Inflammatory macrophage treated with lipopolysaccharide for 4 hours (primary cell): ENCODE results near the gene GRHPR.
"Not testable (repeated sequence)": the region's sequence is repeated elsewhere in the genome, so short reads cannot be mapped to it uniquely, and the experiment has no call there.

Source experiments
- DNase-seq: peaks from one replicate; pipeline ENCODE4 v3.0.0-alpha.2; 2020

Gene GRHPR

DNA sequence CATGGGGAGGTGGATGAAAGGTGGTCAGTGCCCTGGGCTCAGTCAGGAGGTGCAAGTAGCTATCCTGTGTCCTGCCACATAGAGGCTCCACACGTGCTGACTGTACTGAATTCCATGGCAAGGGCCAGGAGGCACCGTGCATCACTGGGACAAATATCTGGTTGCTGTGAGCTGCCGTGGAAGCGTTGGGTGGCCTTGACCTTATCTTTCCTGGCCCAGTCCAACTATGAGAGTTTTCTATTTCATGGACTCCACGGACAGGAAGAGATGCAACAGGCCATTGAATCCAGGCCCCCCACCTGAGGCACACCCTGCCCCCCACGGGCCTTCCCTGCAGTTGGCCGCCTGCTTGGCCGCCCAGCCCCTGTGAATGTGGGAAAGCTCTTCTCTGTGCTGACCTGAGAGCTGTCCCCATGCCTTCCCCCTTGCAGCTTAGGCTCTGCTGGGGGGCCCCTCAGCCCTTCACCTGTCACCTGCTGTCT lies 1.7 kb downstream of the GRHPR start:
- no peak for DNase-seq

GRCh38 chr9:37424686-37425297 lies 2.3 kb downstream of the GRHPR start:
- no peak for DNase-seq

- DNase-seq, result no peak
These were observed 2.8 kb downstream of the GRHPR start for GRCh38 chr9:37425298-37425752.

DNA sequence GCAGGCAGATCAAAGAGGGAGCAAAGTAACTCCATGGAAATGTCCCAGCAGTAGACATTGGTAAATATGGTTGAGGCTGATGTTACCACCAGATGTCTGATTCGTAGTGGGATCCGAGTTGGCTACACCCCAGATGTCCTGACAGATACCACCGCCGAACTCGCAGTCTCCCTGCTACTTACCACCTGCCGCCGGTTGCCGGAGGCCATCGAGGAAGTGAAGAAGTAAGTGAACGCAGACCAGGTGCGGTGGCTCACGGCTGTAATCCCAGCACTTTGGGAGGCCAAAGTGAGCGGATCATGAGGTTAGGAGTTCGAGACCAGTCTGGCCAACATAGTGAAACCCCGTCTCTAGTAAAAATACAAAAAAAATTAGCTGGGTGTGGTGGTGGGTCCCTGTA lies 3.9 kb downstream of the GRHPR start:
- not testable (repeated sequence) for DNase-seq

DNA sequence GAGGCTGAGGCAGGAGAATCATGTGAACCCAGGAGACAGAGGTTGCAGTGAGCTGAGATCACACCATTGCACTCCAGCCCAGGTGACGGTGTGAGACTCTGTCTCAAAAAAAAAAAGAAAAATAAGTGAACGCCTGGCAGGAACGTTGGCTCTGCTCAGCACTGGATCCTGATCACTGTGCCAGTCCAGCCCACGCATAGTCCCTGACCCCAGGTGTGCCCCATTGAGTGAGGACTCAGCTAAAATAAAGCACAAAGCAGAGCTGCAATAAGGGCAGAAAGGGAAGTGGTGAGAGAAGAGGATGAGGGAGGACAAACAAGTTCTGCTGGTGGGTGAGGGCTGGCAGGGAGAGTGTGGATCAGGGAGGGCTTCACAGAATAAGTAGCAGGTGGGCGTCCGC lies 4.3 kb downstream of the GRHPR start:
- no peak for DNase-seq

- no peak for DNase-seq
These were observed 5.8 kb downstream of the GRHPR start for GRCh38 chr9:37428345-37428744.

DNA sequence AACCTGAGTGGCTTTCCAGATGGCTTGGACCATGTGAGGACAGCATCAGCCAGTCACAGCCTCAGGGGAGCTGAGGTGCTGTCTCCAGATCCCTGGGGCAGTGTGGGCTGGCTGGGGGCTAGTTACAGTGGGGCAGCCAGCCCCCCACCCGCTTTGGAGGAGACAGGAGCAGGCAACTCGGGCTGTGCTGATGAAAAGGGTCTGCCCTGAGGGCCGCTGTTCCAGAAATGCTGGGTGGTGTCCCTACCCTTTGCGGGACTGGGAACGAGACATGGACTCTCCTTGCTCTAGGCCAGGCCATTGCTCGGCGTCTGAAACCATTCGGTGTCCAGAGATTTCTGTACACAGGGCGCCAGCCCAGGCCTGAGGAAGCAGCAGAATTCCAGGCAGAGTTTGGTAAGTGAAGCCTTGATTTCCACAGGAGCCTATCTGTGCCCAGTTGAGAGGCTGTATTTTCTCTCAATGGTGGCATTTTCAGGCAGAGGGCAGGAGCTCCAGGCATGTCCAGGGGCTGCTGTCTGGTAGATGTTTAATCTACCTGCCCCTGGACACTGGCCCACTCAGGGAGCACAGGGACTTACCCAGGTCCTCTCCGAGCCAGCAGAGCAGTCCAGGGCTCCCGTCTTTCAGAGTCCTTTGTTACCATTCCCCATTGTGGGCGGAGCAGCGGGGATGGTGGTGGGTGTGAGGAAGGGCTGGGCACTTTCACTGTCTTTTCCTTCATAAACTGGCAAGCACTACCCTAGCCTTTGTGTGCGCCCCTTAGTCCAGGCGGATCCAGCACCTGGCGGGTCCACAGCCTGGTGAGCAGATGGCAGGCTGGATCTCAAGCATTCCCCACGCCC lies 7.2 kb downstream of the GRHPR start:
- no peak for DNase-seq

DNA sequence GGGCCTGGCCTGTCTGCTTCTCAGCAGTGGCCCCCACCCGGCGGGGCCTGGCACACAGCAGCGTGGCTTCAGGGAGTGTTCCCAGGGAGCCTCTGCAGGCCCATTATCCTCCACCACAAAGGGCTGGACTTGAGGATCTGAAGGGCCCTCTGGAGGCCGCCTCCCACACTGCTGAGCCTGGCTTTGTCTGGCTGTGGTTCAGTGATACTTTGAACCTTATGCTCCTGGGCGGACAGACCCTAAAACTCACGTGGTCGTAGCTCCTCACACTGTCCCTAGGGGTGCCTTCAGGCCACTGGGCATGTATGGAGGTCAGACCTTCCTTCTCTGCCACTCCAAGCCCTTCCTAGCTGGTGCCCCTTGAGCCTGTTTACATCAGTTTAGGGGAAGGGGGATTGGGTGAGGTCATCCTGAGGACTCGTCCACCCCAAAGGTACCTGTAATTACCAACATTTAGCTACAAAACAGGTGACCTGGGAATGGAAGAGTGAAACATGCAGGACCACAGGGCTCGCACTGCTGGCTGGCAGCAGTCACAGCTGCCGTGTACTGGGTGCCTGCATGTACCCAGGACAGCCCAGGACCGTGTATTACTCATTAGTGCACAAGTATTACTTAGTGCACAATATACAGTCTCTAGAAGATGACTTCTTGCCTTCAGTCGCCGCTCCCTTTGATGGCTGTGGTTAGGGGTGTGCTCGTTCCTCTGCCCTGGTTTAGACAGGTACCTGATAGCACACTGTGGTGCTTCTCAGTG lies 8.5 kb downstream of the GRHPR start:
- no peak for DNase-seq

- no peak for DNase-seq
These were observed 9.5 kb downstream of the GRHPR start for GRCh38 chr9:37432020-37432419.

DNA sequence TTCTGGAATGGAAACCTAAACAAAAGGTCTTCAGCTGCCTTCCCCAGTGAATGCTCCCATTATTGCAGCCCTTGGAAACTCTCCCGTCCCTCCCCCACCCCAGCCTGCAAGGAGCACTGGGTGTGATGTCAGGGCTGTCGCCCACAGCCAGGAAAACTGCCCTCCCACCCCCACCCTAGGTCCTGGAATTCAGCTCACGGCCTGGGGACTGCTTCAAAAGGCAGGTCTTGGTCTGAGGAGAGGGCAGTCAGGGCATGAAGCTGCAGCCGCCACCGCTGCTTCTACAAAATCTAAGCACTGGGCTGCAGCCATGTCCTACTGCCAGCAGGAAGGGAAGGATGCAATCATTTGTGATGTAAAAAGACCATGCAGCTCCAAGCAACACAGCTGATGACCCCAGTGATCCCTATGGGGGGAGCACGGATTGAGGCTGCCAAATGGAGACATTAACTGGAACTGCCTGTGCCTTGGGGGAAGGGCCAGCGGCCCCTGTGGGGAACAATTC lies 11.4 kb downstream of the GRHPR start:
- DNase-seq, result no peak

- DNase-seq, result no peak
These were observed 14.0 kb downstream of the GRHPR start for GRCh38 chr9:37436540-37436939.

GRCh38 chr9:37437010-37437409 lies 14.5 kb downstream of the GRHPR start:
- no peak for DNase-seq

- DNase-seq, result no peak
These were observed 15.1 kb downstream of the GRHPR start for GRCh38 chr9:37437621-37438020.

DNA sequence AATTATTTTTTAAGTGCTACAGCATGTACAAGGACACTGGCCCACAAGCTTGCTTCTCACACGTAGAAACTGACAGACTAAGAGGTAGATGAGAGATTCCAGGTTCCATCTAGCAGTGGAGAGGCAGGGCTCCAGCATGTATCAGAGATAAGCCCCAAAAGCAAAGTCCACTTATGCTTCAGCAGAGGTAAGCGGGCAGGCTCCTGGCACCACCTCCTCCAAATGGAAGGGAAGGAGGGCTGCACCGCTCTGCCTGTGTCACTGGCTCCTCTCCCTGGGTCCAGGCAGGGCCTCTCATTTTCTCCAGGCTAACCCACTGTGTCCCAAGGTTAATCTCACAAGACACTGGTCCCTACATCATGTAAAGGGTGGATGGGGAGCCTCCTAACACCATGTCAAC lies 15.9 kb downstream of the GRHPR start:
- DNase-seq, result no peak

DNA sequence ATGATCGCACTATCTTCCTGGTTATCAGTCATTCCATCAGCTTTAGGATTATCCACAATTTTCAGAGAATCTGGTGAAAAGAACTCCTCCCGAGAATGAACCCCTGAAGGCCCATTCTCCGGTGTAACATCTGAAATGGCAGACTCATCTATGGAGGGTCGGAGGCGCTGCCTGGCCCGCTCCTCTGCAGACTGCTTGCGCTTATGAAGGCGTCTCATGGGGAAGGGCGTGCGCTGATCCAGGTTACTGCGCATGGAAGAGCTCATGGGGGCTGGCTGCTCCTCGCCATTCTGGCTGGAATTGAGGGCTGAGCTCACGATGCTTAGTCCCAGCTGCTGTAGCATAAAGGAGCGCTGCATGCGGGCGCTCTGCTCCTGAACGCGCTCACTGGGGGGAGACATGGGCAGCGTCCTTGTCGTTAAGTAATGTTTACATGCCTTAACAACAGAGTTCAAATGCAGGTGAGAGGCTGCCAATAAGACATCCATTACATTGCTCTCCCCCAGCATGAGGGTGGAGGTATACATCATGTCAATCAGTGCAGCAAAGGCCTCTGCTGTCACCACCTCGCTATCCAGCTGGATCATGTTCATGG lies 19.4 kb downstream of the GRHPR start:
- no peak for DNase-seq

DNA sequence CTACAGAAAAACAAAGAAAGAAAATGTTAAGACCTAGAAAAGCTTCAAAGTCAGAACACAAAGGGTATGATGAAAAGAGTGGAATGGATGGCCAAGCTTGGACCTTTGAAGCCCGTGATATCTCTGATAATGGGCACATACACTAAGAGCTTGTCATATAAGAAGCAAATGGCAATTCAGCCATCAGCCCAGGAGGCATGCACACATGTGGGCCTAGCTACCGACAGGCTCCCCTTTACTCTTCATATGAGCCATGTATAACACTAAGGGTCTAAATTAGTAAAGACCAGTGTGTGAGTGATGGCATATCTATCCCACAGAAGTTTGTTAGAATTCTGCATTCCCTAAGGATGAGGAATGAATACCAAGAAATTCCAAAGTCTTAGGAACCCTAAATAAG lies 20.1 kb downstream of the GRHPR start:
- DNase-seq, result no peak

DNA sequence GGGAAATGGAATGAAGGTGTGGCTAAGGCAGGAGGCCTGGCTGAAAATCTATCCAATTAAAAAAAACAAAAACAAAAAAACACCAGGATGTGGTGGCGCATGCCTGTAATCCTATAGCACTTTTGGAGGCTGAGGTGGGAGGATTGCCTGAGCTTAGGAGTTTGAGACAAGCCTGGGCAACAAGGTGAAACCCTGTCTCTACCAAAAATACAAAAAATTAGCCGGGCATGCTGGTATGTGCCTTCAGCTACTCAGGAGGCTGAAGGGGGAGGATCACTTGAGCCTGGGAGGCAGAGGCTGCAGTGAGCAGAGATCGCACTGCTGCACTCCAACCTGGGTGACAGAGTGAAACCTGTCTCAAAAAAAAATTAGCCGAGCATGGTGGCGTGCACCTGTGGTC lies 21.1 kb downstream of the GRHPR start:
- no peak for DNase-seq

DNA sequence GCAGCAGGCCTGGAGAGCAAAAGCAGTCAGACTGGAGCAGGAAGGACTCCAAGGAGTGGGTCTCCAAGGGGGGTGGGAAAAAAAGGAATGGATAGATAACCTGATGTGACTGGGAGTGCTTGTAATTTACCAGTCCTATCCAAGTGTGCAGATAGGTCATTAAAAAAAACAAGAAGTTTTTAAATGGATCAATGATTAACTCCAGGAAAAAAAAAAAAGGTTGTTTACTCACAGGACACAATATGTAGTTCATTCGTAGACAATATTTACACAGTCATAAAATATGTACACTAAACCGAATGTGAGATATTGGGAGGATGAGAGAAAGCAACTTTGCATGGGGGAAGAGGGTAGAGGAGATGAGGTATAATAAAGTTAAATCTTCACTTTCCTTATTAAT lies 22.4 kb downstream of the GRHPR start:
- no peak for DNase-seq

- no peak for DNase-seq
These were observed 23.3 kb downstream of the GRHPR start for GRCh38 chr9:37445832-37446231.

DNA sequence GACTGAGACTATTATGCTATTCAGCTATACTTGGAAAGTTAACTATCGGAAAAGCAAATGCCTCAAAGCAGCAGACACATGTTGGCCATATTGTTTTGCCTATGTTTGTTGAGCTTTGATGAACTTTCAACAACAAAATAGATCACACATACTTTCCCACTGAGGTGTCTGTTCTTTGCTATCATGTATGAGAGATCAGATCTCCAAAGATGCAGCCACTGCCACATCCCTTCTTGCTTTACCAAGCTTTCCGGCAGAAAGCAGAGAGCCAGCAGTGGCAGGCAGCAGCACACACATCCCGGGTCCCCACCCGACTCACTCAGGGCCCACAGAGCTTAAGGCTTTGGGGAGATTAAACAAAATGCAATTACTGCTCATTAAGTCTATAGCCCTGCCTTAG lies 23.9 kb downstream of the GRHPR start:
- no peak for DNase-seq

DNA sequence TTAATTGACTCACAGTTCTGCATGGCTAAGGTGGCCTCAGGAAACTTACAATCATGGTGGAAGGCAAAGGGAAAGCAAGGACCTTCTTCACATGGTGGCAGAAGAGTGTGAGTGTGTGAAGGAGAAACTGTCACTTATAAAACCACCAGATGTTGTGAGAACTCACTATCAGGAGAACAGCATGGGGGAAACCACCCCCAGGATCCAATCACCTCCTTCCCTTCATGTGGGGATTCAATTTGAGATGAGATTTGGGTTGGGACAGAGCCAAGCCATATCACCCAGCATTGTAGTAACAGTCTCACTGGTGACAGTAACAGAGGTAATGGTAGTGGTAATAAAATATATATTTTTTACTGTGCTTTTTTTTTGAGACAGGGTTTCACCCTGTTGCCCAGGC lies 24.6 kb downstream of the GRHPR start:
- no peak for DNase-seq

- no peak for DNase-seq
These were observed 27.6 kb downstream of the GRHPR start for GRCh38 chr9:37449862-37450632.
